Measurements from ENCODE around the gene SULT2A1. TPM values are rescaled to one million over a fixed set of nuclear protein-coding genes. Genes with fewer than 3 reads are reported as not detected.
"Not testable (repeated sequence)": the region's sequence is repeated elsewhere in the genome, so short reads cannot be mapped to it uniquely, and the experiment has no call there.

Gene SULT2A1
- total RNA-seq, 4 donors from 2014 or later, result not detected

DNA sequence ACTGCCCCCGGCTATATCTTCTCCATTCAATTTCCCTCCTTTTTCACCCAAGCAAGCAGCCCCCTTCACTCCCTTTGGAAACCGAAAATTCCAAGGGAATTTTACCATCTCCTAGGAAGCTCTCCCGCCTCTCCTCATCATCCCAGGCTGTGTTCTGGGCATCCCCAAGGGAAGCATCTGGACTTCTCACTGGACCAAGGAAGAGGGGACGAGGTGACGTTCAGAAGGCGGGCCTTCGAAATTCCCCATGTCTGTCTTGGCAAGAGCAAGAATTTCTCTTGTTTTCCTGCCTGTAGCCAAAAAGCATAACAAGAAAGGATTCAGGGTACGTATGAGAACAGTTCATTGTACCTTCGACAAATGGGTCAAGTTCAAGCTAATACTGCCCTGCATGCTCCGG lies 20.9 kb downstream of the SULT2A1 start:
- TF ChIP-seq, protein P1, sequence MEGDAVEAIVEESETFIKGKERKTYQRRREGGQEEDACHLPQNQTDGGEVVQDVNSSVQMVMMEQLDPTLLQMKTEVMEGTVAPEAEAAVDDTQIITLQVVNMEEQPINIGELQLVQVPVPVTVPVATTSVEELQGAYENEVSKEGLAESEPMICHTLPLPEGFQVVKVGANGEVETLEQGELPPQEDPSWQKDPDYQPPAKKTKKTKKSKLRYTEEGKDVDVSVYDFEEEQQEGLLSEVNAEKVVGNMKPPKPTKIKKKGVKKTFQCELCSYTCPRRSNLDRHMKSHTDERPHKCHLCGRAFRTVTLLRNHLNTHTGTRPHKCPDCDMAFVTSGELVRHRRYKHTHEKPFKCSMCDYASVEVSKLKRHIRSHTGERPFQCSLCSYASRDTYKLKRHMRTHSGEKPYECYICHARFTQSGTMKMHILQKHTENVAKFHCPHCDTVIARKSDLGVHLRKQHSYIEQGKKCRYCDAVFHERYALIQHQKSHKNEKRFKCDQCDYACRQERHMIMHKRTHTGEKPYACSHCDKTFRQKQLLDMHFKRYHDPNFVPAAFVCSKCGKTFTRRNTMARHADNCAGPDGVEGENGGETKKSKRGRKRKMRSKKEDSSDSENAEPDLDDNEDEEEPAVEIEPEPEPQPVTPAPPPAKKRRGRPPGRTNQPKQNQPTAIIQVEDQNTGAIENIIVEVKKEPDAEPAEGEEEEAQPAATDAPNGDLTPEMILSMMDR (IDR thresholded peaks at IDR 0.05; ENCODE audit: low read depth), result no peak

DNA sequence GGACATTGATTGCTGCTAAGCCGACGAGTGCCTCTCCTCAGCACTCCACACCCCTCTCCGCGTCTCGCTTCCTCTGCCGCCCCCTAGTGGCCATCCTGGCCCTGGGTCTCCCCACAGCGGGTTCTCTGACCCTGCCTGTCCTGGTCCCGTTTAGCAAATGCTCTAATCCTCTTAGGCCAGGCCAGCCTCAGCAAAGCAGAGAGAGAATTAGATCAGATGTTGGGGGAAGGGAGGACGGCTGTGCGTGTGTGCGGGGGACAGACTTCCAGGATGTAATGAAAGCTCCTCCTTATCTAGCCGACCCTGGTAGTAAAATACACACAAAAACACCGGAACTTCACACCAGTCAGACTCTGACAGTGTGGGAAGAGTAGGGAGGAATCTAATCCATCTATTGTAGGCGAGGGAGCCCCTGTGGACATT lies 22.6 kb downstream of the SULT2A1 start:
- TF ChIP-seq, protein P1 (IDR thresholded peaks at IDR 0.05; ENCODE audit: low read depth), result no peak

DNA sequence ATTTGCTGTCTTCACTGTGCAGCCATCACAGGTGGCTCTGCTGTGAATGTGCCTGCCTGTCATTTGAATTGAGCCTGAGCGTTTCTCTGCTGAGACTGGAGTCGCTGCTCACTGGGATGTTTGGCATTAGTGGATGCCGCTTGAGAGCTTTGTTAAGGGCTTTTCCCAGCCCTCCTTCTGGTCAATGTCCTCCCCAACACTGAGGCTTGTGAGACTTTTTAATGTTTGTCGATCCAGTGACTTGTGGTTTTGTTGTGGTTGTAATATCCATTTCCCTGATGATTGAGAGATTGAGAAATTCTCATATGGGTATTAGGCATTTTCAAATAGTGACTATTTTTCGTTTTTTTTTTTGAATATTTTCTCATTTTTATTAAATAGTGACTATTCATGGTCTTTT lies 24.5 kb downstream of the SULT2A1 start:
- TF ChIP-seq, protein P1 (IDR thresholded peaks at IDR 0.05; ENCODE audit: low read depth), result no peak

DNA sequence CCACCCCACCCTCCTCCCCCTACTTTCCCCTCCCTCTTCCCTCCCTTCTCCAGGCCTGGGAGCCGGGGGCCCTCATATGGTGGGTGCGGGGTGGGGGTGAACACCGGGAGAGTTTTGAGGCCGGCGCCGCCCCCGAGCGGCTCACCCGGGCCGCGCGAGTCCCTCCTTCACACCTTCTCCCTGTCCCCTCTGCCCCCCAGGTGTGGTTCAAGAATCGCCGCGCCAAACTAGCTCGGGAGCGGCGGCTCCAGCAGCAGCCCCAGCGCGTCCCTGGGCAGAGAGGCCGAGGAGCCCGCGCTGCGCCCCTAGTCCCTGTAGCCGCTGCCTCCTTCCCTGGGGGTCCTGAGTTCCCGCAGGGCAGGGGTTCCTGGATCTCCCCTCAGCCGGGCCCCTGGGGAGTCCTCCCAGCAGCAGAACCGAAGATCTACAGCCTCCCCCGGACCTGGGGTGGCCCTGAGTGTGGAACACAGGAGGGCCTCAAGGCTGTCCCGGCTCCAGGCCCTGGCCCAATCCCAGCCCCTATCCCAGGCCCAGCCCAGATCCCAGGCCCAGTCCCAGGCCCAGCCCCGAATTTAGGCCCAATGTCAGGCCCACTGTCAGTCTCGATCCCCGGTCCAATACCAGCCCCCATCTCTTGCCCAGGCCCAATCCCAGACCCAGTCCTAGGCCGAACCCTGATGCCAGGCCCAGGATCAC lies 25.4 kb downstream of the SULT2A1 start:
- TF ChIP-seq, protein P1 (IDR thresholded peaks at IDR 0.05; ENCODE audit: low read depth), result no peak

DNA sequence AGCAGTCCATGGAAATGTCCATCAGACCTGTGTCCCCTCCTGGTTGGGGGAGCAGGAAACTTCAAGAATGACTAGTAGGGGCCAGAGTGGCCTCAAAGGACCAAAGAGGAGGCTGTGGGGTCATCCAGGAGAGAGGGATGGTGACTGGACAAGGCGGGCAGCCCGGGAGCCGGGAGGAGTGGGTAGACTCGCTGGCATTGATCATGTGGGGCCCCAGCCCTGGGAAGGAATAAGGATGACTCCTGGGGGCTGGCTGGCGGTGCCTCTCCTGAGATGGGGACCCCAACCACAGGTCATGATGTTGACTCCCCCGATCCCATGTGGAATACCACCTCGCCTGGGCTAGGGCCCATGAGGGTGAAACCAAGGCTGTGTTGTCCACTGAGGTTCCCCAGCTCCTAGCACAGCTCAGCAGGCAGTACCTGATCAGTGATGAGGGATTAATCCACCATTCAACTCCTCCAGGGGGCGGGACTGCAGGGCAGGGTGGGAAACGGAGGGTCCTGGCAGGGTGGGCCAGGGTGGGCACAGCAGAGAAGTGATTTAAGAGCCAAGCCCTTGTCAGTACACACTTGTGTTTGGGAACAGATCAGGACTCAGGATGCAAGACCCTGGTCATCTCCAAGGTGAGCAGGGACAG lies 27.3 kb downstream of the SULT2A1 start, which contains the start of gene TPRX2:
TPRX2 (plus strand) TSS at position 590 of the 640 bp plus-strand sequence; CDS start at position 602, 12 bp downstream.
- TF ChIP-seq, protein P1 (IDR thresholded peaks at IDR 0.05; ENCODE audit: low read depth), result not testable (repeated sequence)

DNA sequence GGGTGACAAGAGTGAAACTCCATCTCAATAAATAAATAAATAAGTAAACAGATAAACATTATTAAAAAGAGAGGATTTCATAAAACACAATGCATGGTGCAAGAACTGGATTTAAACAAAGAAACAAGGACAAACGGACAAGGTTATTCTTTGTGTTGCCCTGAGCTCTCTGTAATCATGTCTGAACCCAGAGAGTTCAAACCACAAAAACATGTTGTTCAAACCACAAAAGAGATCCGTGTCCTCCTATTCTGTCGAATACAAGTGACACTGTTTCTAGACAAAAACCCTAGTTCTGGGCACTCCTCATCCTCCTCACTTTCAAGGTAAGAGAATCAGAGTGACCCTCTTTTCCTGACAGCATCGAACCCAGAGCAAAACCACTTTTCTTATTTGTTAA lies 31.7 kb downstream of the SULT2A1 start:
- TF ChIP-seq, protein P1 (IDR thresholded peaks at IDR 0.05; ENCODE audit: low read depth), result no peak

DNA sequence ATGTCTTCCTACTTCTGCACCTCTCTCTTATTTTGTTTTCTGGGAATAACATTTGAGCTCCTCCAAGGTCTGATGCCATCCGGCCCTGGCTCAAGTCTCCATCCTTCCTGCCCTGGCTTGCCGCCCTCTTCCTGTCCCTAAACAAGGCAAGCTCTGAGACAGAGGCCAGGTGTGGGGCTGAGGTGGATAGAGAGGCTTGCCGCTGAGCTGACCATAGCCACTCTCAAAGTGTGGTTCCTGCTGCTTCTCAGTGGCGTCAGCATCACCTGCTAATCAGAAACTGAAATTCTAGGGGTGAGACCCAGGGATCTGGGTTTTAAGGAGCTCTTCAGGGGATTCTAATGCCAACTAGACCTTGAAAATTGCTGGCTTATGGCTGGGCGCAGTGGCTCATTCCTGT lies 33.1 kb downstream of the SULT2A1 start:
- TF ChIP-seq, protein P1 (IDR thresholded peaks at IDR 0.05; ENCODE audit: low read depth), result no peak
